Measurements from ENCODE around the gene CARD19. TPM values are rescaled to one million over a fixed set of nuclear protein-coding genes. Genes with fewer than 3 reads are reported as not detected.

Gene CARD19
- total and polyA plus RNA-seq, 2 experiments from 2014 or later, result 37.5 to 47.3 TPM

GRCh38 chr9:93107151-93107824 is 11.3 kb downstream of the CARD19 start:
- Histone ChIP-seq H3K27me3 (no peaks in the 10 kb centered on the region), H3K36me3 (no peaks in the 10 kb centered on the region), H3K27ac (no peak overlapping the region), H3K4me3 (no peak overlapping the region), H3K9me3 (ENCODE audit: low read depth) (no peaks in the 10 kb centered on the region), H3K4me1 (ENCODE audit: low read depth) (no peaks in the 10 kb centered on the region)
- TF ChIP-seq CTCF (IDR thresholded peaks at IDR 0.05; ENCODE audit: low read depth, low read length), result no peak
- no peak for DNase-seq (ENCODE audit: low read depth in 1 of 2, low spot score in 1 of 2)

GRCh38 chr9:93107825-93108161 is 11.8 kb downstream of the CARD19 start:
- Histone ChIP-seq H3K4me1 (ENCODE audit: low read depth) (no peaks in the 10 kb centered on the region), H3K36me3 (no peaks in the 10 kb centered on the region)

GRCh38 chr9:93108291-93109041 is 12.4 kb downstream of the CARD19 start:
- Histone ChIP-seq H3K27ac (no peak overlapping the region), H3K27me3 (no peaks in the 10 kb centered on the region), H3K4me3 (no peak overlapping the region), H3K9me3 (ENCODE audit: low read depth) (no peaks in the 10 kb centered on the region), H3K4me1 (ENCODE audit: low read depth) (no peaks in the 10 kb centered on the region), H3K36me3 (no peaks in the 10 kb centered on the region)
- no peak for TF ChIP-seq CTCF (IDR thresholded peaks at IDR 0.05; ENCODE audit: low read depth, low read length)
- no peak for DNase-seq (ENCODE audit: low read depth in 1 of 2, low spot score in 1 of 2)

More at GRCh38 chr9:93107825-93108161, 11.8 kb downstream of the CARD19 start:
- no peak overlapping the region for H3K27ac ChIP-seq
- H3K27me3 ChIP-seq, result no peaks in the 10 kb centered on the region
- DNase-seq (ENCODE audit: low read depth in 1 of 2, low spot score in 1 of 2), result no peak
- H3K9me3 ChIP-seq (ENCODE audit: low read depth), result no peaks in the 10 kb centered on the region
- no peak overlapping the region for H3K4me3 ChIP-seq
- TF ChIP-seq CTCF (IDR thresholded peaks at IDR 0.05; ENCODE audit: low read depth, low read length), result no peak

- Histone ChIP-seq H3K27me3 (no peaks in the 10 kb centered on the region), H3K4me1 (ENCODE audit: low read depth) (no peaks in the 10 kb centered on the region), H3K27ac (no peak overlapping the region), H3K36me3 (no peaks in the 10 kb centered on the region), H3K4me3 (no peak overlapping the region), H3K9me3 (ENCODE audit: low read depth) (no peaks in the 10 kb centered on the region)
- no peak for TF ChIP-seq CTCF (IDR thresholded peaks at IDR 0.05; ENCODE audit: low read depth, low read length)
- no peak for DNase-seq (ENCODE audit: low read depth in 1 of 2, low spot score in 1 of 2)
Measured at GRCh38 chr9:93110311-93110855, 14.4 kb downstream of the CARD19 start.

GRCh38 chr9:93111001-93111370 is 15.0 kb downstream of the CARD19 start:
- Histone ChIP-seq H3K4me3 (no peak overlapping the region), H3K27ac (no peak overlapping the region), H3K27me3 (no peaks in the 10 kb centered on the region), H3K36me3 (no peaks in the 10 kb centered on the region), H3K4me1 (ENCODE audit: low read depth) (peaks cover under 1% of the 10 kb centered on the region), H3K9me3 (ENCODE audit: low read depth) (no peaks in the 10 kb centered on the region)
- TF ChIP-seq CTCF (IDR thresholded peaks at IDR 0.05; ENCODE audit: low read depth, low read length), result no peak
- DNase-seq (ENCODE audit: low read depth in 1 of 2, low spot score in 1 of 2), result no peak
